Ishikawa (cell line): Measurements from ENCODE around the gene BTG2.

Experiments
- CEBPB ChIP-seq: IDR thresholded peaks from 2 replicates; pipeline ENCODE4 v1.6.1; 2012
- CREB1 ChIP-seq: IDR thresholded peaks from 2 replicates; pipeline ENCODE4 v1.6.1; 2012; ENCODE audit warnings: low read depth
- EGR1 ChIP-seq: IDR thresholded peaks from 2 replicates; pipeline ENCODE4 v1.6.1; 2012
- EP300 ChIP-seq: IDR thresholded peaks from 2 replicates; pipeline ENCODE4 v1.6.1; 2012; ENCODE audit warnings: borderline replicate concordance
- FOXM1 ChIP-seq: IDR thresholded peaks from 2 replicates; pipeline ENCODE4 v1.6.1; 2012; ENCODE audit warnings: low read depth, borderline replicate concordance
- MAX ChIP-seq: IDR thresholded peaks from 2 replicates; pipeline ENCODE4 v1.6.1; 2012
- NFIC ChIP-seq: IDR thresholded peaks from 2 replicates; pipeline ENCODE4 v1.6.1; 2012
- RAD21 ChIP-seq: IDR thresholded peaks from 2 replicates; pipeline ENCODE4 v1.6.1; 2012; ENCODE audit warnings: low read depth
- TAF1 ChIP-seq: IDR thresholded peaks from 2 replicates; pipeline ENCODE4 v1.6.1; 2012; ENCODE audit warnings: low read depth, mild to moderate bottlenecking
- TCF12 ChIP-seq: IDR thresholded peaks from 2 replicates; pipeline ENCODE4 v1.6.1; 2012; ENCODE audit warnings: low read depth
- TEAD4 ChIP-seq: IDR thresholded peaks from 2 replicates; pipeline ENCODE4 v1.6.1; 2012
- YY1 ChIP-seq: IDR thresholded peaks from 2 replicates; pipeline ENCODE4 v1.6.1; 2012; ENCODE audit warnings: low read depth
- ZBTB7A ChIP-seq: IDR thresholded peaks from 2 replicates; pipeline ENCODE4 v1.6.1; 2012; ENCODE audit warnings: low read depth
- TF ChIP-seq, protein P1 (sequence below): IDR thresholded peaks from 2 replicates; pipeline ENCODE4 v1.6.1; 2012
- TF ChIP-seq, protein P2 (sequence below): IDR thresholded peaks from 2 replicates; pipeline ENCODE4 v1.6.1; 2012; ENCODE audit warnings: low read depth, mild to moderate bottlenecking

Gene BTG2

DNA sequence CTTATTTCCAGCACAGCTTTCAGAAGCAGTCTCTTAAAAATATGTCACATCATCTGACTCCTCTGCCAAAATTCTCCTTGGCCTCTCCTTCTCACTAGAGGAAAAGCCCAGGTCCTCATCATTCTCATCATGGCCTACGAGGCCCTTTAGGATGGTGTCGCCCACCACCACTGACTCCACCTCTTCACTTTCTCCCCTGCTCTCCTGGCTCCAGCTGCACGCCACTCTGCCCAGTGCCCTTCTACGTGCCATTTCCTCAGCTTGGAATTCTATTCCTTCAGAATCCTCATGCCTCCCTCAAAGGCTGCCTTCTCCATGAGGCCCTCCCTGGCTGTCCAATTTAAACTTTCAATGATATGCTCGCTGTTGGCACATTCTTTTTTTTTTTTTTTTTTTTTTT lies 25.3 kb upstream of the BTG2 start:
- TF ChIP-seq ZBTB7A = no peak
- no peak for TF ChIP-seq TAF1
- TF ChIP-seq CREB1 = no peak
- TF ChIP-seq, protein P1, sequence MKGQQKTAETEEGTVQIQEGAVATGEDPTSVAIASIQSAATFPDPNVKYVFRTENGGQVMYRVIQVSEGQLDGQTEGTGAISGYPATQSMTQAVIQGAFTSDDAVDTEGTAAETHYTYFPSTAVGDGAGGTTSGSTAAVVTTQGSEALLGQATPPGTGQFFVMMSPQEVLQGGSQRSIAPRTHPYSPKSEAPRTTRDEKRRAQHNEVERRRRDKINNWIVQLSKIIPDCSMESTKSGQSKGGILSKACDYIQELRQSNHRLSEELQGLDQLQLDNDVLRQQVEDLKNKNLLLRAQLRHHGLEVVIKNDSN = no peak
- TF ChIP-seq CEBPB = no peak
- no peak for TF ChIP-seq MAX
- TF ChIP-seq NFIC = no peak

GRCh38 chr1:203281033-203281432 lies 24.3 kb upstream of the BTG2 start:
- TF ChIP-seq TCF12 (no peak), CREB1 (no peak), TEAD4 (no peak), ZBTB7A (no peak), NFIC (no peak), EP300 (no peak), RAD21 (no peak), CEBPB (no peak), TAF1 (no peak), MAX (no peak), EGR1 (no peak), FOXM1 (no peak), YY1 (no peak)
- TF ChIP-seq, protein P1 = no peak
- TF ChIP-seq, protein P2, sequence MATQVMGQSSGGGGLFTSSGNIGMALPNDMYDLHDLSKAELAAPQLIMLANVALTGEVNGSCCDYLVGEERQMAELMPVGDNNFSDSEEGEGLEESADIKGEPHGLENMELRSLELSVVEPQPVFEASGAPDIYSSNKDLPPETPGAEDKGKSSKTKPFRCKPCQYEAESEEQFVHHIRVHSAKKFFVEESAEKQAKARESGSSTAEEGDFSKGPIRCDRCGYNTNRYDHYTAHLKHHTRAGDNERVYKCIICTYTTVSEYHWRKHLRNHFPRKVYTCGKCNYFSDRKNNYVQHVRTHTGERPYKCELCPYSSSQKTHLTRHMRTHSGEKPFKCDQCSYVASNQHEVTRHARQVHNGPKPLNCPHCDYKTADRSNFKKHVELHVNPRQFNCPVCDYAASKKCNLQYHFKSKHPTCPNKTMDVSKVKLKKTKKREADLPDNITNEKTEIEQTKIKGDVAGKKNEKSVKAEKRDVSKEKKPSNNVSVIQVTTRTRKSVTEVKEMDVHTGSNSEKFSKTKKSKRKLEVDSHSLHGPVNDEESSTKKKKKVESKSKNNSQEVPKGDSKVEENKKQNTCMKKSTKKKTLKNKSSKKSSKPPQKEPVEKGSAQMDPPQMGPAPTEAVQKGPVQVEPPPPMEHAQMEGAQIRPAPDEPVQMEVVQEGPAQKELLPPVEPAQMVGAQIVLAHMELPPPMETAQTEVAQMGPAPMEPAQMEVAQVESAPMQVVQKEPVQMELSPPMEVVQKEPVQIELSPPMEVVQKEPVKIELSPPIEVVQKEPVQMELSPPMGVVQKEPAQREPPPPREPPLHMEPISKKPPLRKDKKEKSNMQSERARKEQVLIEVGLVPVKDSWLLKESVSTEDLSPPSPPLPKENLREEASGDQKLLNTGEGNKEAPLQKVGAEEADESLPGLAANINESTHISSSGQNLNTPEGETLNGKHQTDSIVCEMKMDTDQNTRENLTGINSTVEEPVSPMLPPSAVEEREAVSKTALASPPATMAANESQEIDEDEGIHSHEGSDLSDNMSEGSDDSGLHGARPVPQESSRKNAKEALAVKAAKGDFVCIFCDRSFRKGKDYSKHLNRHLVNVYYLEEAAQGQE = no peak

- no peak for TF ChIP-seq YY1
- no peak for TF ChIP-seq NFIC
Observed at GRCh38 chr1:203281851-203282661, 23.3 kb upstream of the BTG2 start.

DNA sequence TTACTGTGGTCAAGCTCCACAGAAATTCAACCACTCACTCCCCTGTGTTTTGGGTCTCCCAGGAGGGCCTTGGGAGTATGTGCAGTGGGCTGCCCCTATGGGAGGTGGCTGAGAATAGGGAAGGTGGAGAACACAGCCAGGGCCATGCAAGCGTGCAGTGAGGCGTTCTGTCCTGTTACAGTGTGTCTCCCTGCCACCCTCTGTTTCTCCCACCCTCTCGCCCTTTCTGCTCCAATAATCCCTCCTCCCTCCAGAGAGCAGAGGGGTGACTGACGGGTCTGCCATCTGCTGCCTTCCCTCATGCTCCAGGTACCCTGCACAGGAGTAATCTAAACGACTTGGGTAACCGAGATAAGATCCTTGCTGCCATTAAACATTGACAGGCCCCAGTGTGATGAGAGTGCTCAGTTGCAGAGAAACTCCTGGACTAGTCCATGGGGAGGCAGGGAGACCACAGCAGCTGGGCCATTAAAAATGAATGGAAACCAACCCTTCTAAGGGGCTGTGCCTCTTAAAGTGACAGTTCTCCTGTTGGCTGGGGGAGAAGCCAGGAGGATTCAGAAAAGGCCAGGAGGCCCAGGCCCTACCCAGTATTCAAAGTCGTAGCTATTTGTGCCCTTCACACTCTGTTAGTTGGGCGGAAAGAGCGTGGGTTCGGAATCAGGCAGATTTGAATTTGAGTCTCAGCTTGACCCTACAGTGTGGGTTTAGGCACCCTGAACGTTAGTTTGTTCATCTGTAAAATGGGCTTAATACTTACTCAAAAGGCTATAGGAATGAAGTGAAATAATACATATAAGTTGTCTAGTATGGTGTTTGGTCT lies 22.4 kb upstream of the BTG2 start:
- no peak for TF ChIP-seq NFIC
- TF ChIP-seq, protein P2 = no peak
- TF ChIP-seq TEAD4 = no peak
- no peak for TF ChIP-seq TCF12
- TF ChIP-seq MAX = no peak
- no peak for TF ChIP-seq YY1
- no peak for TF ChIP-seq EGR1
- no peak for TF ChIP-seq FOXM1
- TF ChIP-seq CREB1 = no peak
- no peak for TF ChIP-seq ZBTB7A
- no peak for TF ChIP-seq CEBPB
- no peak for TF ChIP-seq RAD21
- TF ChIP-seq, protein P1 = no peak
- no peak for TF ChIP-seq TAF1
- no peak for TF ChIP-seq EP300

DNA sequence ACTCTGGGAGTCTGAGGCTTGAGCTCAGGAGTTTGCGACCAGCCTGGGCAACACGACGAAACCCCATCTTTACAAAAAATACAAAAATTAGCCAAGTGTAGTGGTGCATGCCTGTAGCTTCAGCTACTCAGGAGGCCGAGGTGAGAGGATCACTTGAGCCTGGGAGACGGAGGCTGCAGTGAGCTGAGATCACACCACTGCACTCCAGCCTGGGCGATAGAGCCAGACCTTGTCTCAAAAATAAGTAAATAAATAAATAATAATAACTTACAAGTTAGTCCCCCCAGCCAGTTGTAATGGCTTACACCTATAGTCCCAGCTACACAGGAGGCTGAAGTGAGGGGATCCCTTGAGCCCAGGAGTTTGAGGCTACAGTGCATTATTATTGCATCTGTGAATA lies 21.7 kb upstream of the BTG2 start:
- TF ChIP-seq, protein P2 = no peak
- TF ChIP-seq TAF1 (no peak), EP300 (no peak), EGR1 (no peak), CREB1 (no peak), NFIC (no peak), TEAD4 (no peak), FOXM1 (no peak), RAD21 (no peak), MAX (no peak), YY1 (no peak), ZBTB7A (no peak), CEBPB (no peak), TCF12 (no peak)
- TF ChIP-seq, protein P1 = no peak
